Activated CD4-positive, alpha-beta T cell treated with anti-CD3 and anti-CD28 coated beads for 24 hours (primary cell): ENCODE measurements around the gene GLRX5.
A peak's percentile ranks its signal among the peaks of the same experiment; 100 is the strongest.
"Not testable (repeated sequence)": the region's sequence is repeated elsewhere in the genome, so short reads cannot be mapped to it uniquely, and the experiment has no call there.

Source experiments
- DNase-seq, 2 donors: peaks; one replicate each; pipeline ENCODE4 v3.0.0-alpha.2; 2020; ENCODE audit warnings: low read depth in 2 of 2

The GLRX5 gene

GRCh38 chr14:95499354-95499750 is 35.5 kb upstream of the GLRX5 start:
- no peak for DNase-seq

GRCh38 chr14:95500201-95500681 is 34.6 kb upstream of the GLRX5 start:
- DNase-seq = no peak

GRCh38 chr14:95500772-95501401 is 34.0 kb upstream of the GLRX5 start:
- DNase-seq = no peak

GRCh38 chr14:95502381-95502950 is 32.4 kb upstream of the GLRX5 start:
- no peak for DNase-seq

- no peak for DNase-seq
These were observed 31.3 kb upstream of the GLRX5 start for GRCh38 chr14:95503365-95504134.

GRCh38 chr14:95504135-95505029 is 30.5 kb upstream of the GLRX5 start:
- DNase-seq = no peak

- no peak for DNase-seq
These were observed 29.7 kb upstream of the GLRX5 start for GRCh38 chr14:95505030-95505589.

GRCh38 chr14:95507174-95507573 is 27.7 kb upstream of the GLRX5 start:
- DNase-seq = no peak

- DNase-seq = no peak
These were observed 27.1 kb upstream of the GLRX5 start for GRCh38 chr14:95507701-95508103.

GRCh38 chr14:95508377-95508776 is 26.5 kb upstream of the GLRX5 start:
- DNase-seq = no peak

GRCh38 chr14:95509495-95509894 is 25.4 kb upstream of the GLRX5 start:
- no peak for DNase-seq

- not testable (repeated sequence) for DNase-seq
These were observed 24.5 kb upstream of the GLRX5 start for GRCh38 chr14:95510344-95510743.

GRCh38 chr14:95510804-95511203 is 24.0 kb upstream of the GLRX5 start:
- DNase-seq = no peak

- DNase-seq = no peak
These were observed 23.2 kb upstream of the GLRX5 start for GRCh38 chr14:95511687-95512086.

GRCh38 chr14:95513291-95513690 is 21.6 kb upstream of the GLRX5 start:
- DNase-seq = no peak

- no peak for DNase-seq
These were observed 20.4 kb upstream of the GLRX5 start for GRCh38 chr14:95514131-95515079.

- no peak for DNase-seq
These were observed 19.8 kb upstream of the GLRX5 start for GRCh38 chr14:95515080-95515489.

GRCh38 chr14:95515596-95516552 is 19.0 kb upstream of the GLRX5 start:
- peak; percentile 75 to 76 for DNase-seq

GRCh38 chr14:95516554-95517181 is 18.2 kb upstream of the GLRX5 start, which contains the start of gene SYNE3:
TSS of gene SYNE3 (minus strand) at chr14:95516650. CDS start at chr14:95475821, 40,829 bp downstream.
- peak in 1 of 2 donors; percentile 47 for DNase-seq
